GM23338 (cell line): ENCODE results near the gene DRC3.

Source experiments
- CREB1 ChIP-seq: fragments of 250-450 bp; sonication (Bioruptor Pico); IDR thresholded peaks from 2 replicates; pipeline ENCODE4 v1.5.0; 2020; ENCODE audit warnings: low read depth, mild to moderate bottlenecking, moderate library complexity
- CTCF ChIP-seq, 2 experiments: fragments of 200-600 bp in 1 of 2; sonication (generic) in 1 of 2; conservative IDR thresholded peaks; 2 replicates each; pipeline versions ENCODE4 v1.5.1 to v1.6.1; 2016 to 2017; ENCODE audit warnings: antibody characterized with exemption in 2 of 2, low read depth in 2 of 2, mild to moderate bottlenecking in 2 of 2, moderate library complexity in 1 of 2
- EZH2 ChIP-seq: fragments of 200-600 bp; sonication (generic); IDR thresholded peaks from one replicate; pipeline ENCODE4 v1.8.0; 2017; ENCODE audit warnings: antibody characterized with exemption, mild to moderate bottlenecking, low read depth; ENCODE audit not compliant: unreplicated experiment
- EZH2phosphoT487 ChIP-seq: fragments of 200-600 bp; sonication (generic); IDR thresholded peaks from one replicate; pipeline ENCODE4 v1.8.1; 2018; ENCODE audit warnings: antibody characterized with exemption; ENCODE audit not compliant: unreplicated experiment
- JUNB ChIP-seq: IDR thresholded peaks from one replicate; pipeline ENCODE4 v1.6.1; 2016; ENCODE audit warnings: antibody characterized with exemption; ENCODE audit not compliant: unreplicated experiment
- POLR2AphosphoS5 ChIP-seq: IDR thresholded peaks from 2 replicates; pipeline ENCODE4 v1.6.1; 2016; ENCODE audit warnings: antibody characterized with exemption, low read depth
- STAT1 ChIP-seq: IDR thresholded peaks from one replicate; pipeline ENCODE4 v1.6.1; 2016; ENCODE audit warnings: antibody characterized with exemption; ENCODE audit not compliant: unreplicated experiment
- TF ChIP-seq, protein P1 (sequence below): IDR thresholded peaks from one replicate; pipeline ENCODE4 v1.6.1; 2018; ENCODE audit warnings: antibody characterized with exemption; ENCODE audit not compliant: unreplicated experiment
- TF ChIP-seq, protein P2 (sequence below): IDR thresholded peaks from 2 replicates; pipeline ENCODE4 v1.6.1; 2016; ENCODE audit warnings: antibody characterized with exemption

- TF ChIP-seq CTCF (conservative IDR thresholded peaks at IDR 0.05; ENCODE audit: low read depth in 2 of 2) (no peak), EZH2phosphoT487 (no peak), EZH2 (no peak), POLR2AphosphoS5 (no peak), JUNB (no peak), STAT1 (no peak), CREB1 (no peak)
- TF ChIP-seq, protein P1, sequence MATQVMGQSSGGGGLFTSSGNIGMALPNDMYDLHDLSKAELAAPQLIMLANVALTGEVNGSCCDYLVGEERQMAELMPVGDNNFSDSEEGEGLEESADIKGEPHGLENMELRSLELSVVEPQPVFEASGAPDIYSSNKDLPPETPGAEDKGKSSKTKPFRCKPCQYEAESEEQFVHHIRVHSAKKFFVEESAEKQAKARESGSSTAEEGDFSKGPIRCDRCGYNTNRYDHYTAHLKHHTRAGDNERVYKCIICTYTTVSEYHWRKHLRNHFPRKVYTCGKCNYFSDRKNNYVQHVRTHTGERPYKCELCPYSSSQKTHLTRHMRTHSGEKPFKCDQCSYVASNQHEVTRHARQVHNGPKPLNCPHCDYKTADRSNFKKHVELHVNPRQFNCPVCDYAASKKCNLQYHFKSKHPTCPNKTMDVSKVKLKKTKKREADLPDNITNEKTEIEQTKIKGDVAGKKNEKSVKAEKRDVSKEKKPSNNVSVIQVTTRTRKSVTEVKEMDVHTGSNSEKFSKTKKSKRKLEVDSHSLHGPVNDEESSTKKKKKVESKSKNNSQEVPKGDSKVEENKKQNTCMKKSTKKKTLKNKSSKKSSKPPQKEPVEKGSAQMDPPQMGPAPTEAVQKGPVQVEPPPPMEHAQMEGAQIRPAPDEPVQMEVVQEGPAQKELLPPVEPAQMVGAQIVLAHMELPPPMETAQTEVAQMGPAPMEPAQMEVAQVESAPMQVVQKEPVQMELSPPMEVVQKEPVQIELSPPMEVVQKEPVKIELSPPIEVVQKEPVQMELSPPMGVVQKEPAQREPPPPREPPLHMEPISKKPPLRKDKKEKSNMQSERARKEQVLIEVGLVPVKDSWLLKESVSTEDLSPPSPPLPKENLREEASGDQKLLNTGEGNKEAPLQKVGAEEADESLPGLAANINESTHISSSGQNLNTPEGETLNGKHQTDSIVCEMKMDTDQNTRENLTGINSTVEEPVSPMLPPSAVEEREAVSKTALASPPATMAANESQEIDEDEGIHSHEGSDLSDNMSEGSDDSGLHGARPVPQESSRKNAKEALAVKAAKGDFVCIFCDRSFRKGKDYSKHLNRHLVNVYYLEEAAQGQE: no peak
- TF ChIP-seq, protein P2, sequence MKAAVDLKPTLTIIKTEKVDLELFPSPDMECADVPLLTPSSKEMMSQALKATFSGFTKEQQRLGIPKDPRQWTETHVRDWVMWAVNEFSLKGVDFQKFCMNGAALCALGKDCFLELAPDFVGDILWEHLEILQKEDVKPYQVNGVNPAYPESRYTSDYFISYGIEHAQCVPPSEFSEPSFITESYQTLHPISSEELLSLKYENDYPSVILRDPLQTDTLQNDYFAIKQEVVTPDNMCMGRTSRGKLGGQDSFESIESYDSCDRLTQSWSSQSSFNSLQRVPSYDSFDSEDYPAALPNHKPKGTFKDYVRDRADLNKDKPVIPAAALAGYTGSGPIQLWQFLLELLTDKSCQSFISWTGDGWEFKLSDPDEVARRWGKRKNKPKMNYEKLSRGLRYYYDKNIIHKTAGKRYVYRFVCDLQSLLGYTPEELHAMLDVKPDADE: no peak
Measured at GRCh38 chr17:17963694-17964436, 8.8 kb upstream of the DRC3 start.
